Keratinocyte (primary cell): Measurements from ENCODE around the gene KNOP1. TPM values are rescaled to one million over a fixed set of nuclear protein-coding genes. Genes with fewer than 3 reads are reported as not detected.

Experiments used
- DNase-seq: peaks from one replicate; pipeline ENCODE4 v3.0.0-alpha.2; 2011; ENCODE audit warnings: low read depth, missing footprints, low spot score
- FAIRE-seq: peaks from 2 replicates; lab custom pipeline; 2011; peaks lifted over from hg19 to GRCh38; lab: Jason Lieb, UNC
- H2AFZ ChIP-seq: 2 replicates; pipeline ENCODE4 v1.6.0; 2012; ENCODE audit warnings: low read length, control low read depth, inconsistent platforms; ENCODE audit not compliant: control insufficient read depth
- H3K27ac ChIP-seq: 2 replicates; pipeline ENCODE4 v1.5.1; 2011; ENCODE audit warnings: low read length; ENCODE audit not compliant: control insufficient read depth, insufficient read depth
- H3K27me3 ChIP-seq: 3 replicates; pipeline ENCODE4 v1.6.0; 2011; ENCODE audit warnings: low read length; ENCODE audit not compliant: control insufficient read depth, insufficient read depth; ENCODE audit errors: extremely low read depth
- H3K36me3 ChIP-seq, 2 experiments: 2 replicates in 1 of 2; 3 replicates in 1 of 2; pipeline ENCODE4 v1.5.1; 2011; ENCODE audit warnings: low read length in 2 of 2, mild to moderate bottlenecking in 1 of 2; ENCODE audit not compliant: control insufficient read depth in 2 of 2, insufficient read depth in 2 of 2; ENCODE audit errors: extremely low read depth in 1 of 2
- H3K4me1 ChIP-seq: 3 replicates; pipeline ENCODE4 v1.5.1; 2011; ENCODE audit warnings: low read length; ENCODE audit not compliant: control insufficient read depth, insufficient read depth; ENCODE audit errors: extremely low read depth
- H3K4me2 ChIP-seq: 3 replicates; pipeline ENCODE4 v1.6.0; 2011; ENCODE audit warnings: low read depth, low read length; ENCODE audit not compliant: control insufficient read depth, insufficient read depth; ENCODE audit errors: extremely low read depth
- H3K4me3 ChIP-seq, 3 experiments: fragments of 200-600 bp in 1 of 3; sonication (generic) in 1 of 3; 2 replicates in 2 of 3; 3 replicates in 1 of 3; pipeline ENCODE4 v1.5.1; 2011 to 2016; ENCODE audit warnings: low read length in 3 of 3, mild to moderate bottlenecking in 3 of 3, control low read depth in 2 of 3, inconsistent platforms in 1 of 3, low read depth in 1 of 3, mixed read lengths in 1 of 3, mixed run types in 1 of 3, moderate library complexity in 1 of 3; ENCODE audit not compliant: control insufficient read depth in 2 of 3, insufficient read depth in 2 of 3; ENCODE audit errors: extremely low read depth in 1 of 3
- H3K79me2 ChIP-seq: 2 replicates; pipeline ENCODE4 v1.6.0; 2012; ENCODE audit warnings: low read length; ENCODE audit not compliant: control insufficient read depth, insufficient read depth
- H3K9ac ChIP-seq: 3 replicates; pipeline ENCODE4 v1.6.0; 2011; ENCODE audit warnings: low read length; ENCODE audit not compliant: control insufficient read depth, insufficient read depth; ENCODE audit errors: extremely low read depth
- H3K9me1 ChIP-seq: 3 replicates; pipeline ENCODE4 v1.6.0; 2011; ENCODE audit warnings: low read length; ENCODE audit not compliant: control insufficient read depth, insufficient read depth; ENCODE audit errors: extremely low read depth
- H3K9me3 ChIP-seq: 2 replicates; pipeline ENCODE4 v1.5.1; 2012; ENCODE audit warnings: low read depth, low read length; ENCODE audit not compliant: control insufficient read depth
- H4K20me1 ChIP-seq: 3 replicates; pipeline ENCODE4 v1.6.0; 2011; ENCODE audit warnings: low read length; ENCODE audit not compliant: control insufficient read depth, insufficient read depth; ENCODE audit errors: extremely low read depth
- EZH2 ChIP-seq: IDR thresholded peaks from one replicate; pipeline ENCODE4 v1.6.1; 2012; ENCODE audit warnings: inconsistent platforms, mild to moderate bottlenecking, low read length, moderate library complexity
- dilution Hi-C: fragments of 300-500 bp; cut with MboI; formaldehyde crosslinking; loops from one replicate; pipeline ENCODE4 v1.7.0; 2020; ENCODE audit warnings: low sequenced_read_pairs; ENCODE audit not compliant: extremely low pct_ligation_motif_present
- polyA plus RNA-seq, 5 experiments: library from polyadenylated mRNA; depleted of rRNA in 3 of 5; stranded (reverse) in 3 of 5; stranded (forward) in 1 of 5; unstranded in 1 of 5; fragments of >200 nt; gene quantifications; 1 replicate in 1 of 5; 2 replicates in 3 of 5; 3 replicates in 1 of 5; pipeline versions ENCODE4 v1.2.1 to v1.2.3, GENCODE V29; 2011 to 2012; ENCODE audit warnings: missing spikeins in 2 of 5, low read depth in 1 of 5, low replicate concordance in 1 of 5
- TF ChIP-seq, protein P1 (sequence below), 3 experiments: IDR thresholded peaks in 1 of 3; conservative IDR thresholded peaks in 1 of 3; optimal IDR thresholded peaks in 1 of 3; 2 replicates in 2 of 3; 3 replicates in 1 of 3; pipeline versions ENCODE3 to v1.5.1; 2011; ENCODE audit warnings: low read length in 3 of 3, mild to moderate bottlenecking in 3 of 3, moderate library complexity in 2 of 3, control low read depth in 1 of 3, inconsistent platforms in 1 of 3; ENCODE audit not compliant: insufficient read depth in 2 of 3; ENCODE audit errors: extremely low read depth in 1 of 3

Gene KNOP1
- polyA plus RNA-seq, 1 donor (not counting 4 experiments of a cell fraction or from before 2014, with no cell fraction given): 19.8 TPM

DNA sequence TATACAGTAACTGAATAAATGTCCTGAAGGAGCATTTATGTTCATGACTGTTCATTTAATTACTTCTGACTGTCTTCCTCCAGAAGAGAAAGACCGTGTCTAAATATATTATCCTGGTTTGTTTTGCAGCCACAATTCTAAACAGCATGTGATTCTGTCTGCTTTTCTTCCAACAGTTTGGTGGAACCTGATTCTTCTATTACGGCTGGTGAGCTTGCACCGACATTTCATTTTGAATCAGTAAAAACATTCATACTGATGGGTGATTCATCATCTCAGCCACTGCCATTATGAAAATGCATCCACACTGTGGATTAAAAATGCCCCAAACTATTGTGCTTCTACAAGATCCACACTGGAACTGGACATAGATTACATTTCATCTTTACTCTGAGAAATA lies 16.9 kb downstream of the KNOP1 start:
- no peak overlapping the region for H3K4me3 ChIP-seq
- no peaks in the 10 kb centered on the region for H3K27me3 ChIP-seq
- peaks cover 10 to 29% of the 10 kb centered on the region in 2 experiments for H3K36me3 ChIP-seq
- peaks cover 2% of the 10 kb centered on the region for H3K9me3 ChIP-seq
- TF ChIP-seq, protein P1, sequence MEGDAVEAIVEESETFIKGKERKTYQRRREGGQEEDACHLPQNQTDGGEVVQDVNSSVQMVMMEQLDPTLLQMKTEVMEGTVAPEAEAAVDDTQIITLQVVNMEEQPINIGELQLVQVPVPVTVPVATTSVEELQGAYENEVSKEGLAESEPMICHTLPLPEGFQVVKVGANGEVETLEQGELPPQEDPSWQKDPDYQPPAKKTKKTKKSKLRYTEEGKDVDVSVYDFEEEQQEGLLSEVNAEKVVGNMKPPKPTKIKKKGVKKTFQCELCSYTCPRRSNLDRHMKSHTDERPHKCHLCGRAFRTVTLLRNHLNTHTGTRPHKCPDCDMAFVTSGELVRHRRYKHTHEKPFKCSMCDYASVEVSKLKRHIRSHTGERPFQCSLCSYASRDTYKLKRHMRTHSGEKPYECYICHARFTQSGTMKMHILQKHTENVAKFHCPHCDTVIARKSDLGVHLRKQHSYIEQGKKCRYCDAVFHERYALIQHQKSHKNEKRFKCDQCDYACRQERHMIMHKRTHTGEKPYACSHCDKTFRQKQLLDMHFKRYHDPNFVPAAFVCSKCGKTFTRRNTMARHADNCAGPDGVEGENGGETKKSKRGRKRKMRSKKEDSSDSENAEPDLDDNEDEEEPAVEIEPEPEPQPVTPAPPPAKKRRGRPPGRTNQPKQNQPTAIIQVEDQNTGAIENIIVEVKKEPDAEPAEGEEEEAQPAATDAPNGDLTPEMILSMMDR (optimal IDR thresholded peaks at IDR 0.05 in 1 of 3, IDR thresholded peaks at IDR 0.05 in 1 of 3, conservative IDR thresholded peaks at IDR 0.05 in 1 of 3; ENCODE audit: extremely low read depth in 1 of 3, insufficient read depth in 2 of 3, low read length in 3 of 3): no peak
- no peak for TF ChIP-seq EZH2
- DNase-seq: no peak
- no peak overlapping the region for H3K9ac ChIP-seq
- no peak for FAIRE-seq
- dilution Hi-C loops: no loop called here
- peaks cover 12% of the 10 kb centered on the region for H4K20me1 ChIP-seq
- peaks cover 24% of the 10 kb centered on the region for H3K4me1 ChIP-seq
- H3K79me2 ChIP-seq: no peaks in the 10 kb centered on the region
- H2AFZ ChIP-seq: no peak overlapping the region
- H3K4me2 ChIP-seq: no peak overlapping the region
- H3K9me1 ChIP-seq: no peaks in the 10 kb centered on the region
- H3K27ac ChIP-seq: no peak overlapping the region

DNA sequence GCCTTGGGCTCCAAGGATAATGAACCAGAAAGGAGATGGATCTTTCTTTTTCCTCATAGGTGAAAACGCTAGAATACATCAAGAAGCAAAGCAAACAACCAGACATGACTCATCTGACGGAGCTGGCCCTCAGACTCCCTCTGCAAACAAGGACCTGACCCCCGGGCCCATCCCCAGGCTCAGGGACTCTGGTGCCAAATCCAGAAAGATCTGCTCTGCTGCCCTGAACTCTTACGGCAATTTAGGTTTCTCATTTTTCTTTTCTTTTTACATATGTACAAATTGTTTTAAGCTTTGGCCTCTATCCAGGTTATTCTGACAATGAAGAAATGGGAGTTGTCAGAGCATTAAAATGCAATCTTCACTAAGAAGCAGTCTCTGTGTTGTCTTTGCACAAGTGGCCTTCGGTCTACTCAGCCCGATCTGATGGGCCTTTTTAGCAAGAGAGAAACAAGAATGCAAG lies 17.7 kb downstream of the KNOP1 start:
- DNase-seq (no peak), FAIRE-seq (no peak)
- dilution Hi-C loops: no loop called here
- Histone ChIP-seq H3K9me3 (peaks cover 2% of the 10 kb centered on the region), H3K27ac (no peak overlapping the region), H3K9me1 (no peaks in the 10 kb centered on the region), H3K36me3 (peaks cover 10 to 23% of the 10 kb centered on the region in 2 experiments), H3K79me2 (no peaks in the 10 kb centered on the region), H4K20me1 (peaks cover 12% of the 10 kb centered on the region), H3K4me2 (no peak overlapping the region), H3K9ac (no peak overlapping the region), H3K4me3 (no peak overlapping the region), H2AFZ (no peak overlapping the region), H3K4me1 (peaks cover 25% of the 10 kb centered on the region), H3K27me3 (no peaks in the 10 kb centered on the region)
- TF ChIP-seq, protein P1 (optimal IDR thresholded peaks at IDR 0.05 in 1 of 3, IDR thresholded peaks at IDR 0.05 in 1 of 3, conservative IDR thresholded peaks at IDR 0.05 in 1 of 3; ENCODE audit: extremely low read depth in 1 of 3, insufficient read depth in 2 of 3, low read length in 3 of 3): no peak
- TF ChIP-seq EZH2: no peak
